RWPE1 (cell line): Measurements from ENCODE around the gene EGR1.

Source experiments
- CTCF ChIA-PET: fragments of 350-600 bp; sonication (Branson Sonifier 250); formaldehyde crosslinking; extraction: SDS; loops from one replicate; lab custom pipeline; 2021; lab: Yijun Ruan, JAX
- POLR2A ChIA-PET: fragments of 400-600 bp; formaldehyde crosslinking; extraction: SDS; loops from one replicate; lab custom pipeline; 2020; ENCODE audit warnings: antibody characterized with exemption; ENCODE audit not compliant: low non-redundant PET; lab: Yijun Ruan, JAX
- DNase-seq: peaks from one replicate; pipeline ENCODE4 v3.0.0; 2012; ENCODE audit warnings: low spot score
- H3K27ac ChIP-seq: fragments of 450-650 bp; 2 replicates; pipeline ENCODE4 v1.5.1; 2017
- TF ChIP-seq, protein P1 (sequence below): fragments of 450-650 bp; conservative IDR thresholded peaks from 2 replicates; pipeline ENCODE4 v1.5.1; 2017; ENCODE audit warnings: low read depth, mild to moderate bottlenecking

Gene EGR1

DNA sequence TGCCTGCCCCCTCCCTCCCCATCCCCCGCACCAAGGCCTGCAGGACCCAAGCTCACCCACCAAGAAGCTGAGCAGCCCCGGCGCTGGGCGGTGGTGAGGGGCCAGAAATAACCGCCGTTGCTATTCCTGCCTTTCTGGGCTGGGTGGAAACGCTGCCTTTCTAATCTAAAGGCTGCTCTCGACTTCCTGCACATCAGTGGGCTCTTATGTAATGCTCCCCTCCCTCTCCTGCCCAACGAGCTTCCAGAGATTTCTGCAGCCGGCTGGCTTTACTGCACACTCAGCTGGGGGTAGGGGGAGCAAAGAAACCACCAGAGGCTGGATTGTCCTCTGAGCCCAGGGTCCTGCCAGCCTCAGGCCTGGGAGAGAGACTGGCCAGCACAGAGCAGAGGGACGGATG, 6.9 kb upstream of the EGR1 start:
- TF ChIP-seq, protein P1, sequence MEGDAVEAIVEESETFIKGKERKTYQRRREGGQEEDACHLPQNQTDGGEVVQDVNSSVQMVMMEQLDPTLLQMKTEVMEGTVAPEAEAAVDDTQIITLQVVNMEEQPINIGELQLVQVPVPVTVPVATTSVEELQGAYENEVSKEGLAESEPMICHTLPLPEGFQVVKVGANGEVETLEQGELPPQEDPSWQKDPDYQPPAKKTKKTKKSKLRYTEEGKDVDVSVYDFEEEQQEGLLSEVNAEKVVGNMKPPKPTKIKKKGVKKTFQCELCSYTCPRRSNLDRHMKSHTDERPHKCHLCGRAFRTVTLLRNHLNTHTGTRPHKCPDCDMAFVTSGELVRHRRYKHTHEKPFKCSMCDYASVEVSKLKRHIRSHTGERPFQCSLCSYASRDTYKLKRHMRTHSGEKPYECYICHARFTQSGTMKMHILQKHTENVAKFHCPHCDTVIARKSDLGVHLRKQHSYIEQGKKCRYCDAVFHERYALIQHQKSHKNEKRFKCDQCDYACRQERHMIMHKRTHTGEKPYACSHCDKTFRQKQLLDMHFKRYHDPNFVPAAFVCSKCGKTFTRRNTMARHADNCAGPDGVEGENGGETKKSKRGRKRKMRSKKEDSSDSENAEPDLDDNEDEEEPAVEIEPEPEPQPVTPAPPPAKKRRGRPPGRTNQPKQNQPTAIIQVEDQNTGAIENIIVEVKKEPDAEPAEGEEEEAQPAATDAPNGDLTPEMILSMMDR, result no peak
- ChIA-PET CTCF (interaction anchor here (1.2 kb wide), 1 partner anchor 8 kb away, joined by 4 read pairs; no protein-coding TSS in a partner anchor), POLR2A (no interaction called here)
- DNase-seq, result no peak
- no peak overlapping the region for H3K27ac ChIP-seq

DNA sequence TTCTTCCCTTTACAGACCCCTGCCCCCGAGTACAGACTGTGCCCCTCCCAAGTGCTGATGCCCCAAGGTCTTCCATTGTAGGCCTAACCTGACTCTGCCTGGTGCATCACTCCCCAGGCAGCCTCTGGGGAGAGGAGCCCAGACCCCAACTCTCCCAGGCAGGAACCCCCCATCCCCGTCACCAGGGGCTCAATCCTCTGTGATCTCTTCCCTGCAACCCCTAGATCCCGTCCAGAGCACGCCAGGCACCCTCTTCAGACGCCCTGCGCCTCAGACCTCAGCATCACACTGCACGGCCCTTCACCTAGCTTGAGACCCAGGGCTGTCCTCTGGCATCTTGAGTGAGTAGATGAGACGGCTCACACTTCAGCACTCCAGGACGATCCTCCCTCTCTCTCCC, 6.4 kb upstream of the EGR1 start:
- ChIA-PET POLR2A (interaction anchor here (0.5 kb wide), 1 partner anchor 67 kb away, joined by 3 read pairs; no protein-coding TSS in a partner anchor), CTCF (interaction anchor here (1.2 kb wide), 1 partner anchor 9 kb away, joined by 4 read pairs; no protein-coding TSS in a partner anchor)
- TF ChIP-seq, protein P1, result no peak
- no peak for DNase-seq
- no peak overlapping the region for H3K27ac ChIP-seq

DNA sequence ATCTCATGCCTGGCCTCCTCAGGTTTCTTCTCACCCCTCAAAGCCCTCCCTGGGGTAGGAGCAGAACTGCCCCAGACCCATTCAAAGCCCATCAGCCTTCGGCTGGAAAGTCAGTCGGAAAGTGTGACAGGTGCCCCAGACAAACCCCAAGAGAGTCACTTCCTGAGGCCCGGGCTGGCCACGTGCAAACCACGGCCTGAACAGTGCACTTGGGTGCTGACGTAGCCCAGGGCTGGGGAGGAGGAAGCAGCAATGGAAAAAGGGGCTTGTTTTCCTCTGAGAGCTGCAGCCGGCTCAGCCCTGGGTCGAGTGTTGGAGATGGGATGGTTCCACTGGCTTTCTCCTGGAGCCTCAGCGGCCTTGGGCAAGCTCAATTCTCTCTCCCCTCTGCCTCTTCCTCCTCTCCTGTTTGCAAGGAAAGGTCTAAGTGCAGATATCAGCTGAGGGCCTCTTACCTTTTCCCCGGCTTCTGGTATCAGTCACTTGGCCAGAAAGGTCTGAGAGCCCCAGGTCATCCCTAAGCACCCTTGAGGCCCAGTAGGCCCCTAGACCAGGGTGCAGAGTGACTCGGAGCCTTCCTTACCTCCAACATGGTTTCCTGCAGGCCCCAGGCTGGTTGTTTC, 5.9 kb upstream of the EGR1 start:
- TF ChIP-seq, protein P1, result no peak
- ChIA-PET CTCF (interaction anchor here (1.3 kb wide), 1 partner anchor 9 kb away, joined by 6 read pairs; no protein-coding TSS in a partner anchor), POLR2A (interaction anchor here (0.5 kb wide), 1 partner anchor 67 kb away, joined by 3 read pairs; no protein-coding TSS in a partner anchor)
- no peak for DNase-seq
- no peak overlapping the region for H3K27ac ChIP-seq

DNA sequence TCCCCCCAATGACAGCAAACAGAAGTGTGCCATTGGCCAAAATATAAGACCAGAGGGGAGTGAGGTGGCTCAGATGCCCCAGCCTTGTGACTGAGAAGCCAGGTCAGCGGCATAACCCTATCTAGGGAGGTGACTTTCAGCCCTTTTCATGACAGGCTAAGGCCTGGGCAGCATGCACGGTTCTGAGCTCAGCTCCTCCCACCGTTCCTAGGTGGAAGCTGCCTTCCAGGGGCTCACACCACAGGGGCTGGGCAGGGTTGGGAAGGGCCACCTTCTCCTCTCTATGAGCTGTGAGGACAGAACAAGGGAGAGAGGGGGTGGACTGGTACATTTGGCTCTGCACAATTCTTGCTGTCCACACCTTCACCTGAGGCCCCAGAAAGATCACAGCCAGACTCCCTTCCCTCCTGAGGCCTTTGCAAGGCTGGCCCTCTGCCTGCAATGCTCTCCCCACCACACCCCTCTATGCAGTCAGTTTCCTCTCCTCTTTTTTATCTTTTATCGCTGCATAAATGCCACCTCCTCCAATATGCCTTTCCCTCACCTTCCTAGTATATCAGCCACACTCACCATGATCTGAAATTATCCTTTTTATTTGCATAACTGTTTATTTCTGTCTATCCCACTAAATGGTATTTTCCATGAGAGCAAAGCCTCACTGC, 5.1 kb upstream of the EGR1 start:
- CTCF ChIA-PET, result interaction anchor here (1.3 kb wide), 1 partner anchor 10 kb away, joined by 6 read pairs; no protein-coding TSS in a partner anchor
- POLR2A ChIA-PET, result no interaction called here
- no peak for DNase-seq
- TF ChIP-seq, protein P1, result no peak
- no peak overlapping the region for H3K27ac ChIP-seq

DNA sequence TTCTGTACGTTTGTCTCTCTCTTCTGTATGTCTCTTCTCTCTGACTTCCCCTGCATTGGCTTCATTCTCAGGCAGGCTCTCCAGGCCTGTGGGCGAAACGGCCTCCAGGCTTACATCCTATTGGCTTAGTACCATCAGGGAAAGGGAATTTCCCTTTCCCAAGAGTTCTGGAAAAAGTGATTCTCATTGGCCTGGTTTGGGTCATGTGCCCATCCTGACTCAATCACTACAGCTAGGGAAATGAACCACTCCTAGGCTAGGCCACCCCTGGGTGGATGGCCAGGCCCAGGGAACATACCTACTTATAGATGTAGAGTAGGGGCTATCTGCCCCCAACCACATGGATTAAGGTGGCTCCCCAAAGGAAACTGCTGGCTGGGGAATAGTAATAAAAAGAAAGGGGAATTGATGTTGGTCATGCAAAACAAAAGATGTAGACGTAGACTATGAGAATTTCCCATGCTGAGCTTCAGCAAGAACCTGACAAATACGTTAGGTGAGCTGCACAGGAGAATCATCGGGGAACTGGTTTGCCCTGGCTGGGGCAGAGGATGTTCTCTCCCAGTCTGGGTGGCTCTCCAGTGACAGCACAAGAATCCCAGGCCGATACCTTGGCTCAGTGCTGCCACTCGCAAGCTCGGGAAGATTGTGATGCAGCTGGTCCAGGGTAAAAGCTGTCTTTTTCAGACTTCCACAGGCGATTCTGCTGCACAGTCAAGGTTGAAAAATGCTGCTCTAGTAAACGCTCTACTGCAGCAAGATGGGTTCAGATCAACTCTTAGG, 3.7 kb upstream of the EGR1 start:
- peak; percentile 84 for DNase-seq
- CTCF ChIA-PET, result interaction anchor here (0.6 to 2.0 kb wide), 3 partner anchors 11 to 1677 kb away, joined by 4 to 12 read pairs (median 5); no protein-coding TSS in a partner anchor
- peak overlapping the region; percentile 17 for H3K27ac ChIP-seq
- POLR2A ChIA-PET, result no interaction called here
- TF ChIP-seq, protein P1, result no peak

DNA sequence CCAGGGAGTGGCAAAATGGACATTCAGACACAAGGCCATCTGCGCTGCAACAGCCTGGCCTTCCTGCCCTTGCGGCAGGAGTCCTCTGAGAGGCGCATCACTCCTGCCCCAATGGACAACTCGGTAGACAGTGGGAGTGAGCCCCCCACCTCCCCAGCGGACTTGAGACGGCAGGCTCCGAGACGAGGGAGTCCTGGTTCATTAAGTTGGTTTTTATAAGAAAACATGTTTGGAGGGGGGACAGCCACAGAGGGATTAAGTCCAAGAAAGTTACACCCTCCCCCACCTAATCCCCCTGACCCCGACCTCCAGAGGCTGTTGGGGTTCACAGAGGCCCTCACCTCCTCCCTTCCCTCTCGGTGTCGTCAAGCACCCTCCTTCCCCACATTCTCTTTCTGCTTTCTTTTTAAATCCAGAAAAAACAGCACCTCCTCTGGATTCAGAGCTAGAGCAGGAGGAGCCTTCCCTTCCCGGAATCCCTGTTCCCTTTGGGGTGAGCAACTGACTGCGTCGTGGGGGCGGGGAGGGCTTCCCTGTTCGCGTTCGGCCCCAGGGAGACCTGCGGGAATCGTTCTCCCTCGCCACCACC, 1.8 kb upstream of the EGR1 start:
- no peak for DNase-seq
- POLR2A ChIA-PET, result interaction anchor here (1.0 to 4.0 kb wide), 3 partner anchors 29 to 80 kb away, joined by 3 to 24 read pairs (median 17); partner anchors contain the start of gene ETF1

More for the DNA sequence above, 1.8 kb upstream of the EGR1 start:
- peak overlapping the region; percentile 97 for H3K27ac ChIP-seq
- CTCF ChIA-PET, result interaction anchor here (0.6 to 4.9 kb wide), 15 partner anchors 9 to 122 kb away, joined by 3 to 58 read pairs (median 4); partner anchors contain the start of gene ETF1
- TF ChIP-seq, protein P1, result no peak
